ENCODE data around the gene CASZ1.

Gene CASZ1

DNA sequence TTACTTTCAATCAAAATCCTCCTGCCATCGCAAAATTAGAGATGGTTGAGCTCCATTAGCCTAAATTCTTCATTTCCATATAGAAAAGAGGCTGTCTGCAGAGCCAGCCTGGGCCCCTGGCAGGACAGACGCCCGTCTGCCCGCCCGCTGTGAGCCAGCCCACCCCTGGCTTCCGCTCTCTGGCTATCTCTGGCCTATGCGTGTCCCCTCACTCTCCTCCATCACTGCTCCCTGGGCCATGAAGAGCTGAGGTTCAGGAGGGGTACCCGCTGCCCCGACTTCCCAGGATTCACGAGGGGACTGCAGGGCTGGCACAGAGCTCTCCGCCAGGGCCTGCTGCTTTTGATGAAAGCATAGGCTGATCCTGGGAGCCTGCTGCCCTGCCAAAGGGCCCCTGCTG is 117.6 kb downstream of the CASZ1 start:
- Histone ChIP-seq H3K36me3 (ENCODE audit: insufficient read depth, low read length) (no peaks in the 10 kb centered on the region), H3K4me1 (ENCODE audit: insufficient read depth, low read length) (peaks cover 38% of the 10 kb centered on the region), H3K9ac (ENCODE audit: low read depth, low read length) (no peak overlapping the region), H3K9me3 (ENCODE audit: control insufficient read depth, insufficient read depth, low read length) (no peaks in the 10 kb centered on the region)

DNA sequence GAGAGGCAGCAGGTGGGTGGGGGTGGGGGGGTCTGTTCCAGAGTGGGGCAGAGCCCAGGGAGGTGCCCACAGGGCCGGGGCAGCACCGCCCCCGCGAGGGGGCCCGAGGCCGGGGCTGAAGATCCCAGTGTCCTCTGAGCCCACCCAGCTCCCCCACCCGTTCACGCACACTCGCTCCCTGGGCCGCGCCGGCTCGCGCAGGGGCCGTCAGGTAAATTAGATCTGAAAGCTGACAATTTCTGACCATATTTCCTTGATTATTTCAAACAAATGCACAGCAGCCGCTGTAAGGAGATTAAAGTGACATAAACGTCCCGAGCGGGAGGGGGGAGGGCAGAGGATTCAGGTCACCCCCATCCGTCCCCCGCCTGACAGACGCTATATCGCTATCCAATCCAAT is 118.0 kb downstream of the CASZ1 start:
- no peaks in the 10 kb centered on the region for H3K9me3 ChIP-seq (ENCODE audit: control insufficient read depth, insufficient read depth, low read length)
- H3K9ac ChIP-seq (ENCODE audit: low read depth, low read length) = no peak overlapping the region
- no peaks in the 10 kb centered on the region for H3K36me3 ChIP-seq (ENCODE audit: insufficient read depth, low read length)
- H3K4me1 ChIP-seq (ENCODE audit: insufficient read depth, low read length) = peaks cover 35% of the 10 kb centered on the region

DNA sequence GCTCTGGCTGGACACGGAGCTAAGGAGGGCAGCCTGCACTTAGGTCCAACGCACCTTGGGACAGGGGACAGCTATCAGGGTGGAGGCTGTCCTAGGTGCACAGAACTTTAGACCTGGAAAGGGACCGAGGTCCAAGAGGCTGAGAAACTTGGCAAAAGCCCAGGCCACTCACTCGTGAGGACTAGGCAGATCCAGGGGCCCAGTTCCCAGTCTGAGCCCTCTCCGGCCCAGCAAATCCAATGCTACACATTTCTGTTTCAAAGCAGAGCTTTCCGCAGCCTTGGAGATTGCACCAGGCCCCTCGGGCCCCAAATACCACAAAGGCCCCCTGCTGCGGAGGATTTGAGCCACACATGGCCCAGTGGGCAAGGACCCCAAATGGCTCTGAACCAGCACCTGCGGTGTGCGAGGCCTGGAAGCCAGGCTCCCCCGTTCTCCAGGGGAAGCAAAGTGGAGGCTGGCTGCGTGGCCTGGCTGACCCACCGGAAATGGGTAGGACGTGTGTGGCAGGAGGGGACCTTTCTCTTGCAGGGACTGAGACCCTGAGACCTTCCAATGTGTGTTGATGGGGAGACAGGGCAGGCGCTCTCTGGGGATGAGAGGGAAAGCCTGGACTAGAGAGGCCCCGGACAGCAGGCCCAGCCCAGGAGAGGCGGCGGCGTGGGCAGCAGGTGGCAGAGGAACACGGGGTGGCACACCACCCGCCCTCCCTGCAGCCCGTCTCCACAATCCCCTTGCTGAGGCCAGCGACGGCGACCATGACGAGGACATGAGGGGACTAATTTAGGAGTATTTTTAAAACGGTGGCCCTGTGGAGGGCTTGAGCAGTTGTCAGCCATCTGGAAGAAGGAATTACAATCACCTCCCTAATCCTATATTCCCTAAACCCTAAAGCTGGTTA is 118.7 kb downstream of the CASZ1 start:
- no peak overlapping the region for H3K9ac ChIP-seq (ENCODE audit: low read depth, low read length)

DNA sequence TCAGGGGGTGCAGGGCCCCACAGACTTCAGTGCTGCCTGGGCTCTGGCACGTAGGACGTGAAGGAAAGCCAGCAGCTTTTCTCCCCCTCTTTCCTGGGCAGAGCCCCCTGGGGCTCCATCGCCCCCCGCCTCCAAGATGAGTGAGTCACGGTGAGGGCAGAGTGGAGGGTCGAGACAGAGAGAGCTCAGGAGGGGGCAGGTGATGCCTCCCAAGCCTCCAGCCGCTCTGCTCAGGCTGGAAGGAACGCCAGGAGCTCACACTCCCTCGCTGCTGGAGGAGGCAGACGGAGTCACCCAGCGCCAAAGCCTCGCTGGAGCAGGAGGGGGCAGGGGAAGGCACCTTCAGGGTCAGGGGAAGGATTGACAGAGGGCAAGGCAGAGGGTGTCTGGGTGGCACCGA is 119.5 kb downstream of the CASZ1 start:
- peaks cover 22% of the 10 kb centered on the region for H3K4me1 ChIP-seq (ENCODE audit: insufficient read depth, low read length)
- H3K36me3 ChIP-seq (ENCODE audit: insufficient read depth, low read length) = no peaks in the 10 kb centered on the region
- no peak overlapping the region for H3K9ac ChIP-seq (ENCODE audit: low read depth, low read length)

More for the DNA sequence above, 118.7 kb downstream of the CASZ1 start:
- no peaks in the 10 kb centered on the region for H3K36me3 ChIP-seq (ENCODE audit: insufficient read depth, low read length)
- H3K4me1 ChIP-seq (ENCODE audit: insufficient read depth, low read length) = peaks cover 29% of the 10 kb centered on the region
- H3K9me3 ChIP-seq (ENCODE audit: control insufficient read depth, insufficient read depth, low read length) = no peaks in the 10 kb centered on the region

DNA sequence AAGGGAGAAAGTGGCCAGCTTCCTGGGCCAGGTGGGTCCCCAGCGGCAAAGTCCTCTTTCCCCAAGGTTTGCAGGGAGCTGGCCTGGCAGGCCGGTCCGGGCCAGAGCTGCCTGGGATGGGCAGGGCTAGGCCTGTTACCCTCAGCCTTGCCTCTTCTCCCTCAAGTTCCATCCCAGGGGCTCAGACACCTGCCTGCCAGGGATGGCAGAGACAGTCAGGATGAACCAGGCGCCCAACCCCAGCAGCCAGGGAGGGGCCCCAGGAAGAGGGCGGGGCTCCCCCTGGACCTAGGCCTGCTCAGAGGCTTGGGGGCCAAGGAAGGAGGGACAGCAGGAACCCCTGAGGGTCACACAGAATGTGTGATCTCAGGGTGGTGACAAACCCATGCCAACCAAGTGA is 120.6 kb downstream of the CASZ1 start:
- H3K36me3 ChIP-seq (ENCODE audit: insufficient read depth, low read length) = no peaks in the 10 kb centered on the region
- no peak overlapping the region for H3K9ac ChIP-seq (ENCODE audit: low read depth, low read length)
- no peaks in the 10 kb centered on the region for H3K9me3 ChIP-seq (ENCODE audit: control insufficient read depth, insufficient read depth, low read length)
- peaks cover 20% of the 10 kb centered on the region for H3K4me1 ChIP-seq (ENCODE audit: insufficient read depth, low read length)

More for the DNA sequence above, 119.5 kb downstream of the CASZ1 start:
- H3K9me3 ChIP-seq (ENCODE audit: control insufficient read depth, insufficient read depth, low read length) = no peaks in the 10 kb centered on the region

DNA sequence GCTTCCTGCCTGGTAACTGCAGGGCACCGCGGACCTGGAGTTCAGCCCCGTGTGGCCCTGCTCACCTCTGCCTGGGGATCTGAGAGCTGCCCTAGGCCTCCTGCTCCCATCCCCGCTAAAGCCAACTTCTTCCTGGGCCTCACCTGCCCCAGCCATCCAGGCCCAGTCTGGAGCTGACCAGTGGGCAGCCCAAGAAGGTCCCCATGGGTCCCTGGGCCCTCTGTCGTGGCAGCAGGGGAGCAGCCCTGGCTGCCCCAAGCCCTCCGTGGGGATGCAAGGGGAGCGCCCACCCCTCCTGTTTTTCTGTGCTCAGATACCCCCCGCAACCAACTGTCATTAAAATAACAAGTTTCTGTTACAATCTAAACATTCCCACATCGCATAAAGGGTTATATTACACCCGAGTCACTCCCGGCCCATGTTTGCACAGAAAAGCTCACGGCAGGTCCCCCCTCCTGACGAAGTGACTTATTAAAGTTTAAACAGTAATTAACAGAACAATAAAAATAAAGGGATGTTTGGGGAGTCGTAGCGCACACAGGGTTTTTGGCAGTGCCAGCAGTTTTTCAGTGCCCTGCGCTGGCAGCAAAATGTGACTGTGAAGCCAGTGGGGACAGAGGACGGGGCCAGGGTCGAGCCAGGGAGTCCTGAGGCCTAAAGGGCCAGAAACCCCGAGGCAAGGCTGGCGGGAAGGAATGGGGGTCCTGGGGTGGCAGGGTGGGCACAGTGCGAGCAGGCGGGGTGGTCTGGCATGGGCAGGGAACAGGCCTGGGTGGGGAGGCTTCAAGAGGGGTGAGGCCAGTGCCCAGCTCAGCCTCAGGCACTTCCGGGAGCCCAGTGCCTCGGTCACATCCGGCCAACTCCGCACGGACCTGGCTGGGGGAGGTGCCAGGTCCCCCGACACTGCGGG is 121.5 kb downstream of the CASZ1 start:
- Histone ChIP-seq H3K4me1 (ENCODE audit: insufficient read depth, low read length) (peaks cover 15% of the 10 kb centered on the region), H3K9me3 (ENCODE audit: control insufficient read depth, insufficient read depth, low read length) (no peaks in the 10 kb centered on the region), H3K9ac (ENCODE audit: low read depth, low read length) (no peak overlapping the region), H3K36me3 (ENCODE audit: insufficient read depth, low read length) (no peaks in the 10 kb centered on the region)

DNA sequence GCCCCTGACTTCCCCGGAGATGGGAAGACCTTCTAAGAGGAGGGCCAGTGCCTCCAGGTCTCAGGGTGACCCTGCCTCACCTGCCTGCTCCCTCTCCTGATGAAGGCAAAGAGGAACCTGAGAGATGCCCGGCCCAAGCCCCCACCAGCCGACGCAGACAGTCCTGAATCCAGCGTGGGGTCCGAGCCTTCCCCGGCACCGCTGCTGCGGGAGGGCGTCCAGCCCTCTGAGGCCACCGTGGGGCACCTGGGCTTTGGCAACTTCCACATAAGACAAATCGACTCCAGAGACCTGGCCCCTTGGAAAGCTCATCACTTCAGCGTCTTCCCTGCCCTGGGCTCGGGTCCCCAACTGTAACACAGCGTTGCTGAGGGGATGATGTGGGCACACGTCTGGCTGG is 122.2 kb downstream of the CASZ1 start:
- Histone ChIP-seq H3K36me3 (ENCODE audit: insufficient read depth, low read length) (no peaks in the 10 kb centered on the region), H3K9me3 (ENCODE audit: control insufficient read depth, insufficient read depth, low read length) (no peaks in the 10 kb centered on the region), H3K4me1 (ENCODE audit: insufficient read depth, low read length) (peaks cover 15% of the 10 kb centered on the region)

DNA sequence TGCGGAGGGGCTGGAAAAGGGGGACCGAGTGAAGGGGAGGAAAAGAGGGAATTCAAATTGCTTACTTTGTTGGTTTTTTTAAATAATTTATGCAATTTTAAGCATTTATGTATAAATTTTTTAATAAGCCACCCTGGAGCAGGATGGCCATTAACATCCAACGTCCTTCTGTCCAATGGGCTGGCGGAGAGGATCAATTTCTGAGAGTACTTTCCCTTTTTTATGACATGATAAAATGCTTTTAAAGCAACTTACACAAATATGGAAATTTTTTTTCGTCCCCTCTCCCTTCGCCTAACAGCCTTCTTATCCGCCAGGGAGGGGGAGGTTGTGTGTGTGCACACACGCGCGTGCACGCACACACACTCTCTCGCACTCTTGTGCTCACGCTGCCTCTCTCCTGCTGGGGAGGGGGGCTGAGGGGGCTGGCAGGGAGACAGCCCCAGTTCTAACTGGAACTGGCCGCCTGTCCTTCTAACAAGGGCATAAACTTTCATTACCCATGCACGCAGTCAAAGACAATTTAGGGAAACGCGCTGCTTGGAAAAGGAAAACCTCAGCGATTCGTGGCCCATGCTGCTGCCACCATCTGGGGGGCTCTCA is 123.2 kb downstream of the CASZ1 start:
- no peaks in the 10 kb centered on the region for H3K9me3 ChIP-seq (ENCODE audit: control insufficient read depth, insufficient read depth, low read length)
- no peaks in the 10 kb centered on the region for H3K36me3 ChIP-seq (ENCODE audit: insufficient read depth, low read length)
- no peak overlapping the region for H3K9ac ChIP-seq (ENCODE audit: low read depth, low read length)
- H3K4me1 ChIP-seq (ENCODE audit: insufficient read depth, low read length) = peaks cover 15% of the 10 kb centered on the region

More for the DNA sequence above, 122.2 kb downstream of the CASZ1 start:
- no peak overlapping the region for H3K9ac ChIP-seq (ENCODE audit: low read depth, low read length)

DNA sequence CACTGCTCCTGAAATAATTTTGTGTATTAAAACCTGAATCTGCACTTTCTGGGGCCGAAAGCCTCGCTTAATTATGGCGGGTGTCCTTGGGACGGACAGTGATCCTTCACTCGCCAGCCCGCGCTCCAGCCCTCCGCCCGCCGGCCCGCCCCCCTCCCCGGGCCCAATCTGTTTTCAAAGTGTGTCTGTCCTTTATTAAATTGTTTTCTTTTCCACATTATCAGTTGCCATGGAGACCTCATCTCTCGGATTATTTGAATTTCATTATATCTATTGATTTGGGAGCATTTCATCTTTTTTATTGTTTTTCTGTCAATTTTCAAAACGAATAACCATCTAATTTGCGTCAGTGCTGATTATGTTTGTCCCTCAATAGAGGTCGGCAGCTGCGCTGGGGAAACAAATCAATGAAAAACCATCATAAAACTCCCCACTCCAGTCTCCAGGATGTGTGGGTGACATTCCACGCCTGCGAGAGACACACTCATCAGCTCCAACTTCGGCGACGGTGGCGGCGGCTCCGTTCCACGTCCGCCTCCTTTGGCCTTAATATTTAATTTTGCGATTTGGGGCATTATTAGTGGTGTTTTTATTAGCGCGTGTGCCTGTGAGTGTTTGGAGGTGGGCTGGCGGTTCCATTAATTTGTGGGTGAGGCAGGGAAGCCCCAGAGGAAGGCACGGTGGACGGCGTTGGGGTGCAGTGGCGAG is 123.9 kb downstream of the CASZ1 start:
- no peak overlapping the region for H3K9ac ChIP-seq (ENCODE audit: low read depth, low read length)
- H3K4me1 ChIP-seq (ENCODE audit: insufficient read depth, low read length) = peaks cover 10% of the 10 kb centered on the region
- no peaks in the 10 kb centered on the region for H3K36me3 ChIP-seq (ENCODE audit: insufficient read depth, low read length)
- no peaks in the 10 kb centered on the region for H3K9me3 ChIP-seq (ENCODE audit: control insufficient read depth, insufficient read depth, low read length)

DNA sequence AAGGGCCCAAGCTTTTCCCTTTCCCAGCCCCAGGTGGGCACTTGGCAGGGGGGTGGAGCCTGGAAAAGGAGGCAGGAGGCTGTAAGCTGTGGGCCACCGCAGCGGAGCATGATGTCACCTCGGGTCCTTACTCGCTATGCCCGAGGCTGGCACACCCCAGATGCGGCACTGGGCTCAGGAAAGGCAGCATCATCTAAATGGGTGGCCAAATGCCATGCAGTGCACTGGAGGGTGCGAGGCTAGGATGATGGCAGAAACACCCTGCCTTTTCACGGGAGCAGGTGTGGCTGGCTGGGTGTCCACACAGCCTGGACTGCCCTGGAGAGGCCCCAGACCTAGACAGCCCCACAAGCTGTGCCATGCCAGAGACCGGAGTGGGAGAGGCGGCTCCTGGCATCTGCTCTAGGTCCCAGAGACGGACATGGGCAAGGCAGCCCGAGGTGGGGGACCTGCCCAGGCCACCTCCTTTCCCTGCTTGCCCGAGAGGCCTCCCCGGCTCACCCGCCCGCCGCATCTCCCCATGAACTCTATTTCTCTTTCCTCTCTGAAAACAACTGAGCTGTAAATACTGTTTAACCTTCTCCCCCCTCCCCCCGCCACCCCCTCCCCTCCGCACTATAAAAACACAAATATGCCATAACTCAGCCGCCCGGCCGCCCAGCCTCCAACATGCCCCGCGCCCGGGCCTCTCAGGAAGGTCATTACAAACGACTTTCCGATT is 124.7 kb downstream of the CASZ1 start:
- Histone ChIP-seq H3K9ac (ENCODE audit: low read depth, low read length) (no peak overlapping the region), H3K4me1 (ENCODE audit: insufficient read depth, low read length) (peaks cover 3% of the 10 kb centered on the region; the same call in 1 of the 2 replicates), H3K9me3 (ENCODE audit: control insufficient read depth, insufficient read depth, low read length) (no peaks in the 10 kb centered on the region), H3K36me3 (ENCODE audit: insufficient read depth, low read length) (no peaks in the 10 kb centered on the region)

DNA sequence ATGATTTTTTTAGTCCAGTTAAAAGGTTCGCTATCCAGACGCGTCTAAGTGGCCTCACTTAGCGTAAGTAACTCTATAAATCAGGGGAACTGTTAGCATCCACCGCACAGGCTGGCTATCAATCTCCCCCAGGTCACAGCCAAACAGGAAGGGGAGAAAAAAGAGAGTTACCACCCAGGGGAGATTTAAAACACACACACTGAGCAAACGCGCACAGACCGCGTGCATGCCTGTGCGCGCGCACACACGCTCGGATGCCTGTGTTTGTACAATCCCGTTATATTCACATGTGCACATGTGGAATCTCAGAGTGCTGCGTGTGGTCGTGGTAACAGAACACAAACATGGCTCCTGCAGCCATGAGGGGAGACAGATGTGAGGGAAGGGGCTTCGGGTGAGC is 125.4 kb downstream of the CASZ1 start:
- H3K9me3 ChIP-seq (ENCODE audit: control insufficient read depth, insufficient read depth, low read length) = no peaks in the 10 kb centered on the region
- no peaks in the 10 kb centered on the region for H3K36me3 ChIP-seq (ENCODE audit: insufficient read depth, low read length)
- no peaks in the 10 kb centered on the region for H3K4me1 ChIP-seq (ENCODE audit: insufficient read depth, low read length)
- no peak overlapping the region for H3K9ac ChIP-seq (ENCODE audit: low read depth, low read length)

DNA sequence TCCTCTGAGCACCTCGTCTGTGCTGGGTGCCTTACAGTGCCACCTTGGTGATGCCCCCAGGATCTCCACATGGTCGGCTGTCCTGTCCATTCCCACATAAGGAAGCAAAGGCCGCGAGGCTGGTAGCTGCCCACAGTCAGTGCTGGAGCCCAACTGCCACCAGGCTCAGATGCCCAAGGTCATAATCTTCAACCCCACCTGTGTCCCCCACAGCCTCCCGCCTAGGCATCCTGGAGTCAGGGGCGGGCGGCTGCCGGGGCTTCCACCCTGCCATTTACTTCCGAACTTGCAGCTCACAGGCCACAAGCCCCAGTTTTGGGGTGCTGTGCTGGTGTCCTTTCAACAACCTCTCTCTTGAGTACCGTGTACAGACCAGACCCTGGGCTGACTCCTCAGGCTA is 126.3 kb downstream of the CASZ1 start:
- Histone ChIP-seq H3K36me3 (ENCODE audit: insufficient read depth, low read length) (no peaks in the 10 kb centered on the region), H3K4me1 (ENCODE audit: insufficient read depth, low read length) (no peaks in the 10 kb centered on the region), H3K9ac (ENCODE audit: low read depth, low read length) (no peak overlapping the region)

DNA sequence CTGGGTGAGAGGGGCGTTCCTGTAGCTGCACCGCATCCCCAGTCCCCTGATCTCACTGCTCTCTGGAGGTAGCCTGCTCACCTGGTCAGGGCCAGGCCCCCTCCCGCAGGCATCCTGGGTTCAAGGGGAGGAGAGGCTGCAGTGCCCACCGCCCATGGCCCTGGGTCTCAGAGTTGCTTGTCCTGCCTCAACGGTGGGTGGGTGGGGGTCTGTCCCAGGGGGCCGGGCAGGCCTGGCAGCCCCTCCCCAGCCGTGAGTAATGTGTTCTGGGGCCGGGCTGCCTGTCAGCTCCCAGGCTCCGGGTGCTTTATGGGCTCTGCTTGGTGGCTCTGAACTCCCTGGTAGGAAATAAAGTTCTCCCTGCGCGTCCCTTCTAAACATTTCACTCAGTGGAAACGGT is 126.9 kb downstream of the CASZ1 start:
- Histone ChIP-seq H3K36me3 (ENCODE audit: insufficient read depth, low read length) (no peaks in the 10 kb centered on the region), H3K4me1 (ENCODE audit: insufficient read depth, low read length) (no peaks in the 10 kb centered on the region), H3K9me3 (ENCODE audit: control insufficient read depth, insufficient read depth, low read length) (no peaks in the 10 kb centered on the region), H3K9ac (ENCODE audit: low read depth, low read length) (no peak overlapping the region)

More for the DNA sequence above, 126.3 kb downstream of the CASZ1 start:
- no peaks in the 10 kb centered on the region for H3K9me3 ChIP-seq (ENCODE audit: control insufficient read depth, insufficient read depth, low read length)
